IPS-20b (cell line): ENCODE data around the gene ARL14.

ENCODE experiments used
- H3K27ac ChIP-seq: one replicate; pipeline ENCODE4 v1.5.1; 2013; ENCODE audit warnings: low read length
- H3K27me3 ChIP-seq: 2 replicates; pipeline ENCODE4 v1.6.1; 2013; ENCODE audit warnings: mild to moderate bottlenecking, low read length, inconsistent platforms; ENCODE audit not compliant: insufficient read depth
- H3K36me3 ChIP-seq: 2 replicates; pipeline ENCODE4 v1.6.1; 2013; ENCODE audit warnings: low read depth, mild to moderate bottlenecking, inconsistent platforms, low read length, moderate library complexity; ENCODE audit not compliant: insufficient read depth
- H3K4me1 ChIP-seq: 2 replicates; pipeline ENCODE4 v1.6.1; 2013; ENCODE audit warnings: mild to moderate bottlenecking, control low read depth, inconsistent platforms, low read length, moderate library complexity; ENCODE audit not compliant: insufficient read depth
- H3K4me3 ChIP-seq: 2 replicates; pipeline ENCODE4 v1.5.1; 2013; ENCODE audit warnings: mild to moderate bottlenecking, low read length, inconsistent platforms
- H3K9ac ChIP-seq: 2 replicates; pipeline ENCODE4 v1.6.1; 2013; ENCODE audit warnings: low read depth, mild to moderate bottlenecking, inconsistent platforms, low read length, moderate library complexity
- H3K9me3 ChIP-seq: 2 replicates; pipeline ENCODE4 v1.6.1; 2013; ENCODE audit warnings: mild to moderate bottlenecking, low read depth, low read length, inconsistent platforms; ENCODE audit not compliant: insufficient read depth

The ARL14 gene

GRCh38 chr3:160676547-160677303, at the start of gene ARL14:
TSS of gene ARL14 (plus strand) at chr3:160677160. CDS start at chr3:160677347, 187 bp downstream.
- H3K4me1 ChIP-seq: peaks cover 14% of the 10 kb centered on the region
- no peak within 1 kb of the TSS for H3K4me3 ChIP-seq
- no peak within 1 kb of the TSS for H3K27ac ChIP-seq

GRCh38 chr3:160629491-160629890, 47.5 kb upstream of the ARL14 start:
- Histone ChIP-seq H3K27me3 (no peaks in the 10 kb centered on the region), H3K4me1 (no peaks in the 10 kb centered on the region), H3K27ac (no peak overlapping the region), H3K9me3 (no peaks in the 10 kb centered on the region), H3K4me3 (no peak overlapping the region), H3K9ac (no peak overlapping the region), H3K36me3 (no peaks in the 10 kb centered on the region)

More at GRCh38 chr3:160676547-160677303, at the start of gene ARL14:
- Histone ChIP-seq H3K27me3 (no peaks in the 10 kb centered on the region), H3K36me3 (no peaks in the 10 kb centered on the region), H3K9ac (no peak within 1 kb of the TSS), H3K9me3 (no peaks in the 10 kb centered on the region)

- Histone ChIP-seq H3K9me3 (no peaks in the 10 kb centered on the region), H3K9ac (no peak overlapping the region), H3K4me3 (no peak overlapping the region), H3K27ac (no peak overlapping the region), H3K4me1 (no peaks in the 10 kb centered on the region), H3K27me3 (no peaks in the 10 kb centered on the region), H3K36me3 (no peaks in the 10 kb centered on the region)
Observed at GRCh38 chr3:160633361-160634083, 43.4 kb upstream of the ARL14 start.

- no peak overlapping the region for H3K4me3 ChIP-seq
- no peaks in the 10 kb centered on the region for H3K9me3 ChIP-seq
- H3K36me3 ChIP-seq: no peaks in the 10 kb centered on the region
- no peak overlapping the region for H3K9ac ChIP-seq
- no peaks in the 10 kb centered on the region for H3K4me1 ChIP-seq
- no peak overlapping the region for H3K27ac ChIP-seq
- H3K27me3 ChIP-seq: no peaks in the 10 kb centered on the region
Observed at GRCh38 chr3:160635213-160635612, 41.7 kb upstream of the ARL14 start.

- no peak overlapping the region for H3K9ac ChIP-seq
- H3K36me3 ChIP-seq: no peaks in the 10 kb centered on the region
- no peaks in the 10 kb centered on the region for H3K4me1 ChIP-seq
- H3K27ac ChIP-seq: no peak overlapping the region
- H3K4me3 ChIP-seq: no peak overlapping the region
- H3K9me3 ChIP-seq: no peaks in the 10 kb centered on the region
- H3K27me3 ChIP-seq: no peaks in the 10 kb centered on the region
Observed at GRCh38 chr3:160637086-160637485, 39.9 kb upstream of the ARL14 start.

- no peaks in the 10 kb centered on the region for H3K36me3 ChIP-seq
- no peaks in the 10 kb centered on the region for H3K27me3 ChIP-seq
- H3K4me3 ChIP-seq: no peak overlapping the region
- H3K27ac ChIP-seq: no peak overlapping the region
- H3K4me1 ChIP-seq: no peaks in the 10 kb centered on the region
- no peaks in the 10 kb centered on the region for H3K9me3 ChIP-seq
- no peak overlapping the region for H3K9ac ChIP-seq
Observed at GRCh38 chr3:160638184-160638583, 38.8 kb upstream of the ARL14 start.

- H3K4me1 ChIP-seq: no peaks in the 10 kb centered on the region
- no peaks in the 10 kb centered on the region for H3K36me3 ChIP-seq
- H3K9ac ChIP-seq: no peak overlapping the region
- H3K4me3 ChIP-seq: no peak overlapping the region
- H3K27ac ChIP-seq: no peak overlapping the region
- no peaks in the 10 kb centered on the region for H3K9me3 ChIP-seq
- no peaks in the 10 kb centered on the region for H3K27me3 ChIP-seq
Observed at GRCh38 chr3:160641665-160642309, 35.2 kb upstream of the ARL14 start.

GRCh38 chr3:160643994-160644393, 33.0 kb upstream of the ARL14 start:
- Histone ChIP-seq H3K27me3 (no peaks in the 10 kb centered on the region), H3K4me1 (no peaks in the 10 kb centered on the region), H3K4me3 (no peak overlapping the region), H3K9me3 (no peaks in the 10 kb centered on the region), H3K36me3 (no peaks in the 10 kb centered on the region), H3K9ac (no peak overlapping the region), H3K27ac (no peak overlapping the region)

GRCh38 chr3:160644491-160644890, 32.5 kb upstream of the ARL14 start:
- Histone ChIP-seq H3K4me3 (no peak overlapping the region), H3K27me3 (no peaks in the 10 kb centered on the region), H3K27ac (no peak overlapping the region), H3K9ac (no peak overlapping the region), H3K4me1 (no peaks in the 10 kb centered on the region), H3K36me3 (no peaks in the 10 kb centered on the region), H3K9me3 (no peaks in the 10 kb centered on the region)

GRCh38 chr3:160648701-160649100, 28.3 kb upstream of the ARL14 start:
- Histone ChIP-seq H3K27ac (no peak overlapping the region), H3K9ac (no peak overlapping the region), H3K9me3 (peaks cover 7% of the 10 kb centered on the region; the same call in 1 of the 2 replicates), H3K4me3 (no peak overlapping the region), H3K27me3 (no peaks in the 10 kb centered on the region), H3K4me1 (no peaks in the 10 kb centered on the region), H3K36me3 (no peaks in the 10 kb centered on the region)

- H3K9ac ChIP-seq: no peak overlapping the region
- H3K36me3 ChIP-seq: no peaks in the 10 kb centered on the region
- H3K4me1 ChIP-seq: no peaks in the 10 kb centered on the region
- H3K9me3 ChIP-seq: peaks cover 7% of the 10 kb centered on the region; the same call in 1 of the 2 replicates
- H3K4me3 ChIP-seq: no peak overlapping the region
- no peak overlapping the region for H3K27ac ChIP-seq
- no peaks in the 10 kb centered on the region for H3K27me3 ChIP-seq
Observed at GRCh38 chr3:160649596-160649995, 27.4 kb upstream of the ARL14 start.
